Right kidney (tissue), 1 donor: Measurements from ENCODE around the gene FLNA.
A peak's percentile ranks its signal among the peaks of the same experiment; 100 is the strongest.

ENCODE experiments used
- DNase-seq: peaks from one replicate; pipeline ENCODE4 v3.0.0-alpha.2; 2016

FLNA gene

DNA sequence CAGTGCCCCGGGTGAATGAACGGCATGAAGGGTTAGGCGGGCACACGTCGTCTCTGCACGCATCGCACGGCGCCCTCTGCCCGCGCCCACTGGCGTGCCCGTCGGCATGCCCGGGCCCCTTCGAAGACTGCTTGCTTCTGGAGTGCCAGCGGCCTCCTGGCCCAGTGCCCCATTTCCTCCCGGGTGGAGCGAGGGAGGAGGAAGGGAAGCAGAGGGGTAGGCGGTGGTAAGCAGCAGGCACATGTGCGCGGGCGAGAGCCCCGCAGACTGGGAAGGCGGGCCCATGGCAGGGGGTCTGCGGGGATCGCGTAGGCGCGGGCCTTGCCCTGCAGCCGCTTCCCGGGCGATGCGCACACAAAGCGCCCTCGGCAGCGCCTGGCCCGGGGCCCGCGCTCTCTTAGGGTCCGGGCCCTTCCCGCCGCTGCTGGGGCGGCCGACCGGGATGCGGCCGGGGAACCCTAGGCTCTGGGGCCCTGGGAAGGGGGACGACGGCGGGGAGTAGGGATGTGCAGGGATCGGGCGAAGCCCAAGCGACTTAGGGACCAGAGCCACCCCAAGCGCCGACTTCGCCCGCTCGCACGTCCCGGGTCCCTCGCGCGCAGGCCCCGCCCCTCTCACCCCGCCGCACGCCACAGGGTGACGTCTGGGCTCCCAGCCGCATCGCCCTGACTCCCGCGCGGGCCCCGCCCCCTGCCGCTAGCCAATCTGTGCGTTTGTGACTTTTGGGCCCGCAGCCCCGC, 3.8 kb upstream of the FLNA start:
- peak; percentile 84 for DNase-seq

GRCh38 chrX:154376774-154377173, 2.3 kb upstream of the FLNA start:
- DNase-seq = no peak

- DNase-seq = no peak
Observed at GRCh38 chrX:154375156-154375504, 696 bp upstream of the FLNA start.

DNA sequence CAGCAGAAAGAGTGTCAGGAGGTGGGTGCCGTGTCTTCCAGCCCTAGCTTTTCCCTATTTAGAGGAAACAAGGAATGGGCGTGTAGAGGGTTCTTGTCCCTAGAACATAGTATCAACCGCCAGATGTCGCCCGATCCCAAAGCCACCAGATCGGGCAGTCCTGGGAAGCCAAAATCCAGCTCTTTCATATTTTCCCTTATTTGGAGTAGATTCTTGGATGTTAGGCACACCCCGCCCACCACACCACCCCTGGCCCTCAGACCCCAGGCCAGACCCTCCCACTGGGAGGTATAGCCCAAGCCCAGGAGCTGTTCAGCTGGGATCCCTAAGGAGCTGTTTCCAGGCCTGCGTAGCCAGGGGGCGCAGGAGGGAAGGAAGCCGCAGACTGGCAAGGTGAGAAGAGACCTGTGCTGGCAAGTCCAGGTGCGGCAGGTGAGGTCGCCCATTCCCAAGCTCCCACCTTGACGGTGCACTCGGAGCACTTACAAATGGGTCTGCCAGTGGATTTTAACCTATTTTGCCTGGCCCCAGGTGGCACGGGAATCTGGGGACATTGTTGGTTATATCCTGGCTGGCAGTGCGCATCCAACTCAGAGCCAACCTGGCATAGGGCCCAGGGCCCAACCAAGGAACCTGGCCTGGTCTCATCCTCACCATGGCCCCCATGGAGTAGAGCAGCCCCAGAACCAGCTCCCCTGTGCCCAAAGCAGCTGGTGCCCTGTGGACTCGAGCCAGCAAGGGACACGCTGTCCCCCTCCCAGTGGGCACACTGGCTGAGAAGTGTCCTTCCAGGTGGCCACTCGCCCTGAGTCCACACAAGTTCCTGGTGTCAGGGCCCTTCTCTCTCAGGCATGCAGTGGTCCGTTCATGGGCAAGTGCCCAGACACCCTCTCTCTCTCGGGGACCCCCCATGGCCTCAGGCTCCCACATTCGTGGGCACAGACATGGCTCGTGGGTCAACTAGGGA, 811 bp downstream of the FLNA start:
- DNase-seq = peak; percentile 70

GRCh38 chrX:154372612-154373022, 1.8 kb downstream of the FLNA start:
- no peak for DNase-seq

GRCh38 chrX:154371789-154372300, 2.6 kb downstream of the FLNA start:
- DNase-seq = peak; percentile 37

DNA sequence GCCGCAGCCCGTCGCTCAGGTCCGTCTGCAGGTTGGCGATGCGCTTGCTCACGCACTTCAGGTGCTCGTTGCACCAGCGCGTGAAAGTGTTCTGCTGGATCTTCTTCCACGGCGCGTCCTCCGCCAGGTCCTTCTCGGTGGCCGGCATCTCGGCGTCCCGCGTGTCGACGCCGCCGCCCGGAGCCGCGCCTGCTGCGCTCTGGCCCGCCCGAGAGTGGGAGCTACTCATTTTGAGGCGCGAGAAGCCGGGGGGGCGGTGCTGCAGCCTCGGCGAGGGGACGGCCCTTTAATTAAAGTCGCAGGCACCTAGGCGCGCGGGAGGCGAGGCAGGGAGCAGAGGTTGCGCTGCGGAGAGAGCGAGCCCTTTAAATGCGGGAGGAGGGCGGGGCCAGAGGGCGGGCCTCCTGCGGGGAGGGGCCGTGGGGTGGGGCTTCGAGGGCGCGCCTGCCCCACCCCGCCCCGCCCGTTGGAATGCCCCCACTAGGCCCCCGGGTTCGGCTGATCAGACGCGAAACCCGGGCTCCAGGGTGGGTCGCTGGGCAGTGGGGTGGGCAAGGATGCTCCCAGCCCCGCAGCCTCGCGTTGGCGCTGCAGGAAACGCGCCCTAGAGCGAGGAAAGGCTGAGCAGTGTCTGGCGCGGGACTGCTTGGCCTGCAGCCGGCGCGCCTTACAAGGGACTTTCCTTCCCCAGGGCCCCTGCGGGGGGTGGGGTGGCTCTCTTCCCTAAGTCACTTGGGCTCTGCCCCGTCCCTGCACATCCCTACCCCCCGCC, 3.2 kb downstream of the FLNA start:
- peak; percentile 75 for DNase-seq

DNA sequence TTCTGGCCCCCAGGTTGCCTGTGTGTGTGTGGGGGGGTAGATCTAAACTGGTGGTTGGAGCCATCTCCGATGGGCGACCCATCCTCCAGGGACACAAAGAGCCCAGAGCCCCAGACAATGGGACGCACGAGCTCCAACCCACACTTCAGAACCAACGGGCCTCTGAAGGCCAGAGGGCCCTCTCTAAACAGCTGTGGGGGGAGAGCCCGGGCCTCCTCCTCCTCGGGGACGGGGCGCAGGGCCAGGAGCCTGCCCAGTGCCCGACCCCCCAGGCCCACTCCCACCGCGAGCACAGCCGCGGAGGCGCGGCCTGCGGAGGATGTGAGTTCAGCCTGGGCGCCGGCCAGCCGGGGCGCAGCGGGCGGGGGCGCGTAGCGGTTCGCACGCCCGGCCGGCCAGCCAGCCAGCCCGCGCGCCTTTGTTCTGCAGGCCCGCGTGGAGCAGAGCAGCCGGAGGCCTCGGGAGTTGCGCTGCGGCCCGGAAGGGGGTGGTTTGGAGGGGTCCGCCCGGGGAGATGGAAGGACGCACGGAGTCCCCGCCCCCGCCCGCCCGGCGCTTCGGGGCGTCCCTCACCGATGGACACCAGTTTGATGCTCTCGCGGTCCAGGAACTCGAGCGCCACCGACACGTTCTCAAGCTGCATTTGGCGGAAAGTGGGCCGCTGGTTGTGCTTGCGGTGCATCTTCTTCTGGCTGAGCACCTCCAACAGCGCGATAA, 4.0 kb downstream of the FLNA start:
- no peak for DNase-seq

DNA sequence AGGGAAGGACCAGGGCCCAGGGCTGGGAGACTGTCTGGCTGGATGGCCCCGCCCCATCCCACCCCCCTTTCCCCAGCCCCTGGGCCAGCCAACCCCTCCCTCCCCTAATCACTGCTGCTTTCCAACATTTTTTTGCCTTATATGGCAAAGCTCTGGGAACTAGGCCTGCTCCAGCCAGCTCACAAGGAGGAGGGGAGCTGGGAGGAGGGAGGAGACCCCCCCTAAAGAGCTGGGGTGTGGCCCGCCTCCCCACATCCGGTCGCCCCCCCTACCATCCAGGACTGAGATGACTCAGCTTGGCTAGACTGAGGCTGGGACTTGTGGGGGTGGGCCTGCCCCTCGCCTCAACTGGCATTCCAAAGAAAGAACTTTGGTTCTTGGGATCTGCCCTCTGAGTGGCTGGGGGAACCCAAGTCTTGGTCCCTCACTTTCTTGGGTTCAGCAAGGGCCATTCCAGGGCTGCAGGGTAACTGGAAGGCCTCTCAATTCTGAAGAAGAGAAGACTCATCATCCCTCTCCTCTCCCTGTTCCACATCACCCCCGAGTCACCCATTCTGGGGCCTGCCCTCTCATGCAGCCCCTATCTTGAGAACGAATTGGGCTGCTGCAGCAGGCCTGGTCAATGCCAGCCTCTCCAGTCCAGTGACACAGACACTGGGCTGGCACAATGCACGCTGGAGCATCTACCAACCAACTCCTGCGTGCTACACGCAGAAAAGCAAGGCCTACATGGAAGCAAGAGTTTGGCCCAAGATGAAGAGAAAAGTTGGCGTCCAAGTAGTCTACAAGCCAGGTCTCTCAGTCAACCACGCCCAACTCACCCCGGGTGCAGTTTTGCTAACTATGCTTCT, 4.8 kb downstream of the FLNA start:
- peak; percentile 49 for DNase-seq

DNA sequence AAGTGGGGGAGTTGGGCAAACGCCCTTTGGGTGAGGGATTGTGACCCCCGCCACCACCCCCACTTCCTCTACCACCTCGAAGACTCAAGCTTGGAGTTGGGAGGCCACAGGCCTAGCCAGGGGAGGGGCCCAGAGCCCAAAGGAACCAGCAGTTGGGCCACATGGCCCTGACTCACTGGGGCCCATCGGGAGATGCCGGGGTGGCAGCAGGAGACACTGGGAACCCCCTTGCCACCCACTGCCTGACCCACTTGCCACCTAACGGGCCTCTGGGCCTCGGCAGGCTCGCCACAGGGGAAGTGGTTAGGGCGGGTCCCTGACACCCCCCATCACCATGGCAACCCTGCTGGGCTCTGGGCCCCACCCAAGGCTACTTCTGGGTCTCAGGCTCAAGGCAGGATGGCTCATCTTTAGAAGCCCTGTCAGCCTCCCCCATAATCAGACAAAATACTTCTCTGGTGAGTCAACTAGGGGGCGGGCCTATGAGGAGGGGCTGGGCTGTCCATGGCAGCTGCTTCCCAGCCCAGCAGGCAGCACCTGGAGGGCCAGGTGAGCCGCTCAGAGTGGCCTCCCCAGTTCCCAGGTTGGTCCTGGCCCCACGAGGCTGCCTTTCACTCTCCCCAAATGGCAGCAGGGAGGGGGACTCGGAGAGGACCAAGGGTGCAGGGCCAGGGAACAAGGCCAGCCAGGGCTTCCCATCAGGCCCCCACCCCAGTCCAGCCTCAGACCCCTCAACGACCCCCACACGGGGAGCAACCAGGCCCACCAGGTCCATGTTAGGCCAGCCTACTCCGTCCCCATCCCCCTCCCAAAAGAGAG, 5.6 kb downstream of the FLNA start:
- peak; percentile 26 for DNase-seq

DNA sequence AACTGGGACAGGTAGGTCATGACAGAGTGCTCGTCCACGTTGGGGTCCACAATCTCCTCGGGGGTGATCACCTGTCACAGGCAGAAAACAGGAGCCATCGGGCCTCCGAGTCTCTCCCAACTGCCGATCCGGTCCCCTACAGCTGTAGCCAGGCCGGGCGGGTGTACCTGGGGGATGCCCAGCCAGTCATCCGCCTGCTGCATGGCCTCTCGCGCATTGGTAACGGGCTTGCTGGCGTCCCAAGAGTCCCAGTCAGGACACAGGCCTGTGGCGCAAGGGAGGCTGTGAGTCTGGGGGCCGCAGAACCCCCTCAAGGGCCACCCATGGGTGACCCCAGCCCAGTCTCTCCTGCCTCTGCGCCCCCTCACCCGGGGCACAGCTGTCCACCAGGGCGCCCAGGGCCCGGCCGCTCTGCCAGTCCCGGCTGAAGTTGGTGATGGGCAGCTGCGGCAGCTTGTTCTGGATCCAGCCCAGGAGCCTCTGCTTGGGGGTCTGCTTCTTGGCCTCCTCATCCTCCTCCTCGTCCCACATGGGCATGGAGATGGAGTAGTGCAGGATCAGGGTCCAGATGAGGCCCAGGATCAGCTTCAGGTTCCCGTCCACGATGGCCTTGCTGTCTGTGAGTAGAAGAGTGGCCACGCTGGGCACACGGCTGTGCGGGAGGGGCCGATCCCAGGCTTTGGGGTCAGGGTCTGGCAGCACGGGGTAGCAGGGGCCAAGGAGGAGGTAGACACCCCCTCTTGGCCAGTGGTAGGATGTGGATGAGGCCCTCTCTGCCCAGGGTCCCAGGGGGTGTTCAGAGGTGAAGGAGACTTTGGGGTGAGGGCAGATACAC, 6.7 kb downstream of the FLNA start:
- DNase-seq = no peak

- no peak for DNase-seq
Observed at GRCh38 chrX:154366666-154367055, 7.8 kb downstream of the FLNA start.

GRCh38 chrX:154365997-154366665, 8.3 kb downstream of the FLNA start:
- DNase-seq = no peak

DNA sequence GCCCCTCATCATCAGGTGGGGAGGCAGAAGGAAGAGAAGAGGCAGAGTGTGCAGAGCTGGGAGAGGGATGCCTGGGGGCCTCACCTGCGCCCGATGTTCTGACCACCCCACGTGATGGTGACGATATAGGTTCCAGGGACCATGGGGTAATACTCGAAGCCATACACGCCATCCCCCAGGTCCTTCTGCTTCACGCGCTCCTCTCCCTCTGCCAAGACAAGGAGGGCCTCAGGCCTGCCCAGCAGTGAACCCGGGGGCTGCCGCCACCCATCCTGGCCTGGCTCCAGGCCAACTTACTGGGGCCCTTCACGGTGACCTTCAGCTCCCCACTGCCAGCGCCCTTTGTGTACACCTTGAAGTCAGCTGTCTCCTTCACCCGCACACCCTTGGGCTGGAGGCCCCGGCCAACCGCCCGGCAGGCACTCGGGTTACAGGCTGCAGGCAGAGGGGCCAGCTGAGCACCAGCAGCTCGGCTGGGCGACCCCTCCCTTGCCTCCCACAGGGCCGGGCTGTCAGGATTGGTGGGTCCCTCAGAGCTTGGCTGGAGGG, 9.3 kb downstream of the FLNA start:
- no peak for DNase-seq

DNA sequence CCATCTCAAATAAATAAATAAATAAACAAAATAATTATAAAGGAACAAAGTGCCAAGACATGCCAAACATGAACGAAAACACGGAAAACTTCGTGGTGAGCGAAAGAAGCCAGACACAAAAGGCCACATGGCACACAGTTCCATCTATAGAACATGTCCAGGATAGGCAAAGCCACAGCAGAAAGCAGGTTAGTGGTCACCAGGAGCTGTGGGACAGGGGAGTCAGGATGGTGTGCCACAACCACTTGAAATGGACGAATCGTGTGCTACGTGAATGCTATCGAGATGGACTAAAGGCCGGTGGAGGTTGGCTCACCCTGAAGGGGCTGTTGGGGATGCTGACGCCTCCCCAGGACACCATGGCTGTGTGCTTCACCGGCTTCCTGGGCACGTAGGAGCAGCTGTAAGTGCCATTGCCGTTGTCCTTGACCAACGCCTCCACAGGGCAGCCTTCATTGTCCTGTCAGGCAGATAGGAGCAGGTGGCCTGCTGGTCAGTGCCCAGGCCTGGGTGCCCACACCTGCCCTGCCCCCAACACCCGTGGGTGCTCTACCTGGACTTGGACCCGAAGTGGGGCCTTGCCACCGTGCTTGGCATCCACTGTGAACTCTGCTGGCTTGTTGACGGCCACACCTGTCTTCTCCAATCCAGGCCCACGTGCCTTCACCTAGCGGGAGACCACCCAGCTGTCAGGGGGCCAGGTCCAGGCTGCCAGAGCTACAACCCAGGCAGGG, 10.6 kb downstream of the FLNA start:
- no peak for DNase-seq

- DNase-seq = no peak
Observed at GRCh38 chrX:154362085-154362742, 12.2 kb downstream of the FLNA start.
